ENCODE results near the gene RXFP2.

RXFP2 gene

GRCh38 chr13:31843044-31843443 lies 103.7 kb downstream of the RXFP2 start:
- no peak for DNase-seq
- no peaks in the 10 kb centered on the region for H3K27me3 ChIP-seq
- peaks cover 11% of the 10 kb centered on the region; the same call in 1 of the 2 replicates for H3K4me1 ChIP-seq
- no peaks in the 10 kb centered on the region for H3K36me3 ChIP-seq
- no peak overlapping the region for H3K4me3 ChIP-seq (ENCODE audit: low read depth, low read length)
- TF ChIP-seq CTCF (IDR thresholded peaks at IDR 0.05; ENCODE audit: low read depth, low read length), result no peak
- H3K9me3 ChIP-seq, result no peaks in the 10 kb centered on the region

- peak; percentile 97 for DNase-seq
- TF ChIP-seq CTCF (IDR thresholded peaks at IDR 0.05; ENCODE audit: low read depth, low read length), result no peak
- H3K27me3 ChIP-seq, result no peaks in the 10 kb centered on the region
- H3K4me3 ChIP-seq (ENCODE audit: low read depth, low read length), result peak overlapping the region; percentile 91
- peaks cover 7% of the 10 kb centered on the region; the same call in 1 of the 2 replicates for H3K4me1 ChIP-seq
- H3K9me3 ChIP-seq, result no peaks in the 10 kb centered on the region
- H3K36me3 ChIP-seq, result no peaks in the 10 kb centered on the region
Observed at GRCh38 chr13:31846182-31846938, 107.0 kb downstream of the RXFP2 start.

- H3K27me3 ChIP-seq, result no peaks in the 10 kb centered on the region
- H3K36me3 ChIP-seq, result no peaks in the 10 kb centered on the region
- no peak for TF ChIP-seq CTCF (IDR thresholded peaks at IDR 0.05; ENCODE audit: low read depth, low read length)
- H3K9me3 ChIP-seq, result no peaks in the 10 kb centered on the region
- peaks cover 7% of the 10 kb centered on the region; the same call in 1 of the 2 replicates for H3K4me1 ChIP-seq
- H3K4me3 ChIP-seq (ENCODE audit: low read depth, low read length), result peak overlapping the region; percentile 91
- no peak for DNase-seq
Observed at GRCh38 chr13:31846961-31847752, 107.8 kb downstream of the RXFP2 start.

GRCh38 chr13:31848621-31849020 lies 109.3 kb downstream of the RXFP2 start:
- no peaks in the 10 kb centered on the region for H3K27me3 ChIP-seq
- DNase-seq, result no peak
- peaks cover 7% of the 10 kb centered on the region; the same call in 1 of the 2 replicates for H3K4me1 ChIP-seq
- no peak for TF ChIP-seq CTCF (IDR thresholded peaks at IDR 0.05; ENCODE audit: low read depth, low read length)
- no peak overlapping the region for H3K4me3 ChIP-seq (ENCODE audit: low read depth, low read length)
- H3K9me3 ChIP-seq, result no peaks in the 10 kb centered on the region
- H3K36me3 ChIP-seq, result no peaks in the 10 kb centered on the region

- Histone ChIP-seq H3K9me3 (no peaks in the 10 kb centered on the region), H3K4me1 (peaks cover 7% of the 10 kb centered on the region; the same call in 1 of the 2 replicates), H3K27me3 (no peaks in the 10 kb centered on the region), H3K4me3 (ENCODE audit: low read depth, low read length) (no peak overlapping the region), H3K36me3 (no peaks in the 10 kb centered on the region)
- no peak for DNase-seq
- no peak for TF ChIP-seq CTCF (IDR thresholded peaks at IDR 0.05; ENCODE audit: low read depth, low read length)
Observed at GRCh38 chr13:31849206-31849605, 109.9 kb downstream of the RXFP2 start.
